Stimulated activated CD8-positive, alpha-beta memory T cell treated with anti-CD3 and anti-CD28 coated beads, Interleukin-7, amount 100 ng/mL, for 4 hours (primary cell): ENCODE results near the gene GALNT17.
"Not testable (repeated sequence)": the region's sequence is repeated elsewhere in the genome, so short reads cannot be mapped to it uniquely, and the experiment has no call there.

Source experiments
- DNase-seq, 2 donors: peaks; one replicate each; pipeline ENCODE4 v3.0.0-alpha.2; 2020; ENCODE audit warnings: low read depth in 2 of 2

Gene GALNT17

DNA sequence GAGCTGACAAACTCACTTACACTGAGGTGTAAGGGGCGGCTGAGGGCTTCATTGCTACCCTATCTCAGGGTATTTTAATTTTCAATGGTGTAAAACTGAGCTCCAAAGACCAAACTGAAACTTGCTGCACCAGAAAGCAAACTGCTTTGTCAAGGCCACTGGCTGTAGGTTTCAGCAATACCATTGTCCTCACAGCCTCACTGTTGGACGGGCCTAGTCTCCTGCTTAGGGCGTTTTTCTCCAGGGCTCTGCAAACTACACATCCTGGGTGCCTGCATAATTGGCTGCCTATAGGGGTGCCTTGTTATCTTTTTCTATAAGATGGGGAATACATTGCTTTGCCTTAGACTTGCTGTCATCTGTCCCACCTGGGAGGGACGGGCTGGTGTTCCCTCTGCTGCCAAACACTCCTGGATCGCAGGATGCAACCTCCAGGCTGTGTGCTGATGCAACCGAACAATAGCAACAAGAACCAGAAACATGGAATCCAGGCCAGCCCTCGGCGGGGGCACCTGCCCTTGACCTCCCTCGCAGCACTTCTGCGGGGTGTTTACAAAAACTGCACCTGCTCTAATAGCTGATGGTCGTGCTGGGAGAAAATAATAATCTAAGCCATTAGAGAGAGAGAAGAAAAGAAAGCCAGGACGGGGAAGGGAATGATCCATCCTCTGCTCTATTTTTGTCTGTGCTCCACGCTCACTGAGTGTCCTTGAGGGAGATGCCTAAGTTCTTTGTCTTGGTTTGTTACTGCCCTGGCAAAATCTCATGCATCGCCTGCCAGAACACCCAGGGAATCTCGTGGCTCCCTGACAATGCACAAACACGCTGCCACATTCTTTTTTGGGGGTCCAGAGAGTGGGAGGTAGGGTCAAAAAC, 104.5 kb downstream of the GALNT17 start:
- DNase-seq: no peak

DNA sequence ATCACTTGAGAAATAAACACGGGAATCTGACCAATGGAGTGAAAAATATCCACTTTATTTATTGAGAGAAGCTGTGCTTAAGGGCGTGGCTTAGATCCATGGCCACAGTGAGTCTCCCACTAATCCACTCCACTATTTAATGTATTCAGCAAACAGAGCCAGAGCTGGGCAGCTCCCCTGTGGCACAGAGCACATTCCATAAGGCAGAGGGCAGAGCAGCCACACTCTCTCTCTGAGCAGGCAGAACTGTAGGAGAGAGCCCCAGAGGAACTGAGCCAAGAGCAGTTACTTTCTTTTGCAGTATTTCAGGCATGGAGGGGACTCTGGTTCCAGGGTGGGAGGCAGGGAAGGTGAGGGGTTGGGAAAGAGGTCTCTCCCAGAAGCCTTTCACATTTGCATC, 106.0 kb downstream of the GALNT17 start:
- DNase-seq: no peak

DNA sequence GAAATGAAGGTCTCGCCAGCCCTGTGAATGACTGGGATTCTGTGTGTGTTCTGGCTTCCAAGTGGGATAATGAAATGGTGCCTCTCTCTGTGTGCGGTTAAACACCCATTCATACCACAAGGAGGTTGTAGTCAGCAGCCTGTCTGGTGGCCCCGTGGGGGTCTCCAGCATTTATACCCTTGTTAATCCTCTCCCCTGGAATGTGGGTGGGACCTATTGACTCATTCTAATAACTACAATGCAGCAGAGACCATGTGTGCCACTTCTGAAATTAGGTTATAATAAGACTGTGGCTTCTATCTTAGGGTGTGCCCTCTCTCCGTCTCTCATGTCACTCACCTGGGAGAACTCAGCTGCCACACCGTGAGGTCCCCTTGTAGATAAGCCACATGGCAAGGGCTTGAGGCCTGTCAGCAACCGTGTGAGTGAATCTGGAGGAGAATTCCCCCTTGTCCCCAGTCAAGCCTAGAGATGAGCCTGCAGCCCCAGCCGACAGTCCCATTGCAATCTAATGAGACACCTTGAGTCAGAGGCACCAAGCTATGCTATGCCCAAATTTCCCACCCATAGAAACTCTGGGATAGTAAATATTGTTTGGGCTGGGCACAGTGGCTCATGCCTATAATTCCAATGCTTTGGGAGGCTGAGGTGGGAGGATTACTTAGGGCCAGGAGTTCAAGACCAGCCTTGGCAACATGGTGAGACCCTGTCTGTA, 106.8 kb downstream of the GALNT17 start:
- DNase-seq: no peak

DNA sequence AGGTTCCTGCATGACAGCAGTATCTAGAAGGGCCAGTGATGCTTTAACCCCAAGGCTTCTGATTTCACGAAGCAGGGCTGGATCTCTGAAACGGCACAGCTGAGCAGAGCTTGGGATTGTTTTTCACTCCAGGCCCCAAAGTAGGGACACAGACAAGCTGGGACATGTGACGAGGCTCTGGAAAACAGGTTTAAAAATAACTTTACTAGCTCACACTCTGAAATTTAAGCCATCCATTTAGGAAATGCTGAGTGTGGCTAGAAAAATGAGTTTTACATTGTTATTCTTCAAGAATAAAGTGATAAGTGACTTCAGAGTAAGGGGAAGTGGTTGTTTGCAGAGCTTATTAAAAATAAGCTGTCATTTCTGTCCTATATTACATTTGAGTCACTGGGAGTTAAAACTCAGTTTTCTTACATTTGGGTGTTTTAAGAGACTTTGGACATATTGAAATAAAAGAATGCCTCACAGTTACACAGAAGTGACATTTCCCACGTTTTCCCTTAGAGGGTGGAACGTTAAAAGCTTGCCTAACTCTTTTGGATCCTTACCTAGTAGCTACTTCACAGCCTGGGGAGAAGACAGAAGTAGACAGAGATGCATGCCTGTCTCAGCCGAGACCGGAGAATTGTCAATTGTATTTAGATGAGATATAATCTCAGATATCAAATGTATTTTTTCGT, 107.8 kb downstream of the GALNT17 start:
- DNase-seq: no peak

DNA sequence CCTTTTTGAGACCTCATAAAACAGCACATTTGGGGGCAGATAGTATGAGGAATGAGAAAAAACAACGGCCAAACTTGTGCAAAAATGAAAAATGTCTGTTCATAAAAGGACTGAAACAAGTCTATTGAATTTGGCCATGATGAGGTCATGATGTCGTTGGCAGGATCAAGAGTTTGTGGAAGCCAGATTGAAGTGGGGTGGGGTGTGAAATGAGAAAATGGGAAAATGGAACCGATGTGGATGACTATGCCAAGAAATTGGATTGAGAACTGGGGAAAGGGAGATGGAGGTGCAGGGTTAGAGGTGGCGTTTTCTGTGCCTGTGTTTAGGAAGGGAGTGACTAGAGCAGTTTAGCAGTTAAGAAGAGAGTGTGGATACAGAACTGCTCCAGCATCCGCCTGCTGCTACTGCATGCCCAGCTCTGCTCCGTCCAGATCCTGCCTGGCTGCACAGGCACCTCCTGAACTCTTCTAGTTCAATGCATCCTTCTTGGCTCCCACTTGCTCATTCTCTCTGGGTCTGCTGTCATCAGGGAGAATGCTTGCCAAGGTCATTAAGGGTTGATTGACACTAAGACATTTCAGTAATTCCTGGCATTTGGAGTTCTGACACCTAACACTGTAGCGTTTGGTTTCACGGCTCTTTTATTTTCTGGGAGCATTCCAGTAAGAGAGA, 111.9 kb downstream of the GALNT17 start:
- DNase-seq: no peak

DNA sequence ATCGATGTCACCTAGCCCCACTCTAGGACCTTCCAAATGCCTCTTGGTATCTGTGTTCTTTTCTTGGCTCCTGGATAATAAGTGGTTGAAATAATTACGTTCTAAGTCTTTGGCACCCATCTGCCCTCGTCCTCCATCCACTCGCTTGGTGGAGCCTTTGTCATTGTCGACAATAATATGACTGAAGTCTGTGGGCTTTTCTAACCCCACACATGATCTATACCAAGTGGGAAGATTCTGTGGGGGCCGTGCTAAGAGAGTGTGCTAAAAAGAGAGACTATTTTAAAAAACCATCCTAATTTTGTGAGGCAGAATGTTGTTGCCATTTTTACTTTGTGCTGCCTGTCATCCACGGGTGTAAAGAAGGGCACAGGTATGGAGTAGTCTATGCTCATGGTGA, 113.1 kb downstream of the GALNT17 start:
- DNase-seq: no peak

DNA sequence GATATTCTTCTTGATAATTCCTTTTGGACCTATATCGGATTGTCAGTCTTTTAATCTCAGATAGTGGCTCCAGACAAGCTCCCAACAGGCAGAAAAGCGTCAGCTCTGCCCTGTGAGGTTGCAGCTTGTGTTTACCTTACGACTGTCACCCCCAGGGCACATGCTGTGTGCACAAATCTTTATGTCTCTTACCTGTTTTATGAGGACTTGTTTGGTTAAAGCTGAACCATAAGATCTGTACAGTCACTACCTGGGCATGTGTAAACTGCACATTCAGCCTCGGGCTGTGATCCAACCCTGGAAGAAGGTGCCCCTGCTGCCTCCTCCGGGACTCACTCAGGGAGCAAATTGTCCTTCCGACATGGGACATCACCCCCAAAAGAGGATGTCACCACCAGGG, 119.8 kb downstream of the GALNT17 start:
- no peak for DNase-seq

DNA sequence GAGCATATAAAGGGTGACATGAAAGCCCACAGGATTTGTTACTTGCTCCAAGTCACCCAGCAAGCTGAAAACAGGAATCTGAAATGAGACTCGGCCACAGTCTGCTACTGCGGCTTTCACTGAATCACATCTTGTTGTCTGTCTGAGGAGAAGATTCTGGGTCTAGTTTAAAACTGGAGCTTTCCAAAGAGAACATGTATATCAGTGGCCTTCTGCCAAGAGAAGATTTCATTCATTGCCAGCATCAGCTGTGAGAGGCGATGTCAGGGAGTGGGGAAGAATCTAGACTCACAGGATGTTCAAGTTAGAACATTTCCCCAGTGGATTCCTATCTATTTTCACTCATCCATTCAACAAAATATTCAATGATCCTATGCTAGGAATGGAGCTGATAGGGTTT, 122.8 kb downstream of the GALNT17 start:
- DNase-seq: no peak

DNA sequence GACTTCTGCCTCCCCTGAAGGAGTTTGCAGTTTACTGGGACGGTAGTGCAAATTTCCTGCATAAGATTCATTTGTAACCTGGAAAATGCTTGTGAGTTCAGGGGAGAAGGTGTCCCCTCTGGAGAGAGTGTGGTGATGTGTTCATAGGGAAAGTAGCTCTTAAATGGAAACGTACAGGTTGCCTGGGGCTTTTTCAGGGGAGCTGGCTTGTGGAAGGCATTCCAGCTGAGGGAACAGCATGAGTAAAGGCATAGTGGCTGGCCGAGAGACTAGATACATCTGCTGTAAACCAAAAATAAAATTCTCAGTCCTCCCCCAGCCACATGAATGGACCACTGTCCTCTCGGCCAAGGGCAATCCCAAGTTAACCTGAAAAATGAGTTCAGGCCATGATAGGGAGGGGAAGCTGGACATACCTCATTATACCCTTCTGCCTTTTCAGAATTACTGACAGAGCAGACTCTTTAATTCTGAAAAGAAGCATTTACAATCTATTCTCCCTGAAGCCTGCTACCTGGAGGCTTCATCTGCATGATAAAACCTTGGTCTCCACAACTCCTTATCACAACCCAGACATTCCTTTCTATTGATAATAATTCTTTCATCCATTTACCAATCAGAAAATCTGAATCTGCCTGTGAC, 123.7 kb downstream of the GALNT17 start:
- no peak for DNase-seq

DNA sequence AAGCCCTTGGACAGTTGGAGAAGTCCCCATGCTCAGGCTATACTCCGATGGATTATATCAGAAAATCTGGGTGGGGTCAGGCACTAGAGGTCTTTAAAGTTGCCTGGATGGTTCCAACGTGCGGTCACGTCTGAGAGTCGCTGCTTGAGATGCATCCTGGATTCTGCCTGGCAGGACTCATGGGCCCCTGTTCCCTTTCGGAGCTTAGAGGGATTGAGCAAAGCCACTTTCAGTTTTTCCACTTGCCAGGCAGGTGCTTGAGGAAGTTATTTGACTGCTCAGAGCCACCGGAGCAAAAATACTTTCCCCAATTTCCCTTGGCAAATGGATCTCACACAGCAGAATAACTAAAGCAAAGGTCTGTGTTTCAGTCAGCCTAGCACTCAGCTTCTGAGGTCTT, 129.1 kb downstream of the GALNT17 start:
- DNase-seq: no peak

DNA sequence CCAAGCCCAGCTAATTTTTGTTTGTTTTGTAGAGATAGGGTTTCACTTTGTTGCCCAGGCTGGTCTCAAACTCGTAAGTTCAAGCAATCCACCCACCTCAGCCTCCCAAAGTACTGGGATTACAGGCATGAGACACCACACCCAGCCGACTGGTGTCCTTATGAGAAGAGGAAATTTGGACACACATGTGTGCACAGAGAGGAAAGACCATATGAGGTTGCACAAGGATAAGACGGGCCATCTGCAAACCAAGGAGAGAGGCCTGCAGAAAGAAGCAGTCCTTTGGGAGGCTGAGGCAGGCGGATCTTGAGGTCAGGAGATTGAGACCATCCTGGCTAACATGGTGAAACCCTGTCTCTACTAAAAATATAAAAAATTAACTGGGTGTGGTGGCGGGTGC, 130.9 kb downstream of the GALNT17 start:
- not testable (repeated sequence) for DNase-seq

DNA sequence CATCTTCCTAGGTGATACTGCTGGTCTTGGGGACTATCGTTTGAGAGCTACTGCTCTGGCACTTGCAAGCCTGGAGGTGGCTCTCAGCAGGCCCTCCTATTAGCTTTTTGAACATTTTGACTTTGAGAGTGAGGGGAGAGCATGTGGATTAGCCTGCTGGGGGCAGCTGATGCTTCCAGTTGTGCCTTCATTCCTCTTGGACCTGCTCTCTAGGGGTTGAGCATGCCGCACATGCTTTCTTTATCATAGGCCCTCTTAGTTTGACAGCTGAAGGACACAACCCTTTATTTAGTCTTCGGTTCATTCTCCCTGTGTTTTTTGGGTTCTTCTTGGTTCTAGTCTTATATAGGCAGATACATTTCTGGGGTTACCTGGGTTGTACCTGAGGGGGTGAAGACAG, 132.1 kb downstream of the GALNT17 start:
- DNase-seq: no peak

DNA sequence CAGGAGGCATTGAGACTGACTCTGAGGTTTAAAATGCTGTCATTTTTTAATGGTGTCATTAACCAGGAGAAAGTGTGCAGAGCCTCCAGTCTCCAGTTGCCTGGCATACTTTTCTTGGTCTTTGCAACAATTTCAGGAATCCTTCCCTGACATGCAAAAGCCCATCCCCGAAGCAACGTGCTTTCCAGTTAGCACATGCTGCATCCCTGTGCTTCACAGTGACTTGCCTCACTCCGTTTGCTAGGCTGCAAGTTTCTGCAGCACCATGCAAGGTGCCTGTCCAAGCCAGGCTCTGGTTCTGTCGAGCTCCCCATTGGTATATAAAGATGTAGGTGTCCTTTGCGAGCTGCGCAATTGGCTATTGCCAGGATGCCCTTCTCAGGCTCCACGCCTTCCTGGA, 135.0 kb downstream of the GALNT17 start:
- no peak for DNase-seq

DNA sequence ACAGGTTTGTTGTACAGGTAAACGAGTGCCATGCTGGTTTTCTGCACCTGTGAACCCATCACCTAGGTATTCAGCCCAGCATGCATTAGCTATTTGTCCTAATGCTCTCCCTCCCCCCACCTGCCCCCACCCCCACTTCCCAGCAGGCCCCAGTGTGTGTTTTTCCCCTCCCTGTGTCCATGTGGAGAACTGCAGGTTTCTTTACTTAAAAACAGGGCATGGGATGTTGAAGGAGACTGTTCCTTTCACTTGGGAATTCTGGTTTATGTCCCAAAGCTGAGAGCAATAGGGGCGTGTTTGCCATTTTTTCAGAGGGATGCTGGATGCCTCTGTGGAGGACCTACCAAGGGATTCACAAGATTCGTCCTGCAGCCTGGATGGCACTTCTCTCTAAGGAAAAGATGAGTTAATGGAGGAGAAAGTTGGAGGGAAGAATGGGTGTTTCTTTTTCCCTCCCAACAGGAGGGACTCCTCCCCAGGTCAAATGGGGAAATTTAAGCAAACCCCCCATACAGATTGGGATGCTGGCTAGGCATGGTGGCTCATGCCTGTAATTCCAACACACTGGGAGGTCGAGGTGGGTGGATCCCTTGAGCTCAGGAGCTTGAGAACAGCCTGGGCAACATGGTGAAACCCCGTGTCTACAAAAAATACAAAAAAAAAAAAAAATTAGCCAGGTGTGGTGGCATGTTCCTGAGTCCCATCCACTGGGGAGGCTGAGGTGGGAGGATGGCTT, 136.0 kb downstream of the GALNT17 start:
- no peak for DNase-seq

DNA sequence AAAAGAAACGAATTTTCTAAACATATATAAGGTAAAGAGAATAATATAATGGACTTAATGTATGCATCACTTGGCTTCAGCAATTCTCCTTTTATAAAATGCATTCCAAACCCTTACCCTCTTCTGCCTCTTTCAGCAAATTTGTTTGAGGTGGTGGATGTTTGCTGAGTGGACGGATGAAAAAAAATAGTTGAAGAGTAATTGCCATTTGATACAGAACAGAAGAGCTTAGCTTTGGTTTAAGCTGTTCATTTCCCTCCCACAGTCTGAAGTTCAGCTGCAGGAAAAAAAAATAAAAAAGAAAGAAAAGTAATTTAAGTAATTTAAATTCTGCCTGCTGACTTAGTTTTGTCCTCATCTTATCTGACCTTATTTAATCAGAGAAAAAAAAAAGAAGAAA, 138.6 kb downstream of the GALNT17 start:
- DNase-seq: no peak

DNA sequence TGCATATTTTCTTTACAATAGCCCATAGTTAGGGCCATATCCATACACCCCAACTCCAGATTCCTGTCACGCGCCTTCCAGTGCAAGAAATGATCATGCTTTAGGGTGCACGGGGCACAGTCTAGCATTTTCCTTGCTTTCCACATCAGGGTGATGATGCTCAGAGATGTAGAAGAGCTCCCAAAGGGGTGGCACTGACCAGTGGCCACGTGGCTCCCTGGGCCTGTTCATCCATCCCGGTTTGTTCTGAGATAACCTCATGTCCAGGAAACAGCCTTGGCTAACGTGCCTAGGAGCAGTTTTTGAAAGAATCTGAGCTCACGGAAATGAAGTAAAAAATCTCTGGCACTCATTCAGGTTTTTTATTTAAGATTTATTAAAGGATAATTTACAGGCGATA, 139.3 kb downstream of the GALNT17 start:
- DNase-seq: no peak

DNA sequence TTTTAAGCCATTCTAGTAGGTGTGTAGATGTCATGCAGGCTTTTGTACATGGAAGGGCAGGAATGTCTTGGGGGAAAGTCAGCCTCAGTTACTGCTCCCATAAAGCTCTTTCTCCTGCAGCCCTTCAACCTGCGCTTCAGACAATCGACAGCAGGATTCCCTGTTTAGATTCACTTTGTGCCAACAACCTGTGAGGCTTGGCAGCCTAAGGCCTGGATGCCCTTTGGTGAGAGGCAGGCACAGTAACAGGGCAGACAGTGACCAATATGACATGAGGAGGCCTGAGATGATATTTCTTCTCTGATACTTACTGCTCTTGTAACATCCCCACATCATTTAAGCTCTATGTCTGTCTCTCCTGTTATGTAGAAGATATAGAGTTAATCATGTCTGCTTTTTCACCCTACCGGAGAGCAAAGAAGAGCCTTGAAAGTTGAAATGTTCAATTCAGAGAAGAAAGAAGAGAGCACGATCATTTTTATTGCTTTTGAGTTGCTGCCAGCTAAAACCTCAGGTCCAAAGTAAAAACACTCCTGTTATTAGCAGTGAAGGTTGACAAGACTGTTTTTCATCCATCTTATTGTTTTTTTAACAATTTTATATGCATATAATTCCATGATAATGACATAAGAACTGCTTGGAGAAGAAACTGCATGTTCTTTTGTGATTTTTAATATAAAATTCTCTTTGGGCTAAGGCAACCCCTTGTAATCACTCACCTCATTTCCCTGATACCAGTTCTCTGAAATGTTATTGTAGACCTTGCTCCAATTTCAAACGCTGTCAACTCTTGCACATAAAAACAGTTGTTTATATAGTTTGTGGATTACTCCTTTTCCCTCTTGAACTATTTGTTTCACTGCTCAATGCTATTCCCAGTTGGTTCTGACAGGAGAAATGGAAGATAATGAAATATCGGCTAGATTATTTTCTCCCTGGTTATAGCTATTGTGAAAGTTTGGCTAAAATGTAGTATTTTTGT, 140.9 kb downstream of the GALNT17 start:
- no peak for DNase-seq

DNA sequence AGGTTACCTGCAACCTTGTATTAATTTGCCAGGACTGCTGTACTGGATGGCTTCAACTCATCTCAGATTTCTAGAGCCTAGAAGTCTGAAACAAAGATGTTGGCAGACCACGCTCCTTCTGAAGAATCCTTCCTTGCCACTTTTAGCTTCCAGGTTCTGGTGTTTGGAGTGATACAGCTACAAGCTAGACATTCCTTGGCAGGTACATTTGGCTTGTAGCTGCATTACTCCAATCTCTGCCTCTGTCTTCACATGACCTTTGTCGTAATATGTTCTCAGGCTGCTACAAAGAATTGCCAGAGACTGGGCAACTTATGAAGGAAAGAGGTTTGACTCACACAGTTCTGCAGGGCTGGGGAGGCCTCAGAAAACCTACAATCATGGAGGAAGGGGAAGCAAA, 146.3 kb downstream of the GALNT17 start:
- no peak for DNase-seq

DNA sequence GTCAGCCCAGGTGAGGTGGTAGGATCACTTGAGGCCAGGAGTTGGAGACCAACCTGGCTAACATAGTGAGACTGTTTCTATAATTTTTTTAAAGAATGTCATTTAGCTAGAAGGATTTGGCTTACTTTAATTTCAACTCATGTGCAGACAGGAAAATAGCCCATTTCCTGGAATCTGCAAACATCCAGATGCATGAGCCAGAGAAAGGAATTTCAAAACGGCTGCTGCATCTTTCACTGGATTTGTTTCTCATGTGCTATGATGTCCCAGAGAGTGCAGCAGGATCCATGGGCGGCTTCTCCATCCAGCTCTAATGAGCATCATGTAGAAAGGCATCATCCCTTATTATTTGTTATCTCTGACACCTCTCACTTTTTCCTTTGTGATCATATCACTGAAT, 149.3 kb downstream of the GALNT17 start:
- DNase-seq: no peak

DNA sequence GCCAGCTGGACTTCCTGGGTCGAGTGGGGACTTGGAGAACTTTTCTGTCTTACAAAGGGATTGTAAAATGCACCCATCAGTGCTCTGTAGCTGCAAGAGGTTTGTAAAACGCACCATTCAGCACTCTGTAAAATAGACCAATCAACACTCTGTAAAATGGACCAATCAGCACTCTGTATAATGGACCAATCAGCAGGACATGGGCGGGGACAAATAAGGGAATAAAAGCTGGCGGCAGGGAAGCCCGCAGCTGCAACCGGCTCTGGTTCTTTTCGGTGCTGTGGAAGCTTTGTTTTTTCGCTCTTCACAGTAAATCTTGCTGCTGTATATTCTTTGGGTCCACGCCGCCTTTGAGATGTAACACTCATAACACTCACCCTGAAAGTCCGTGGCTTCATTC, 151.9 kb downstream of the GALNT17 start:
- no peak for DNase-seq
